Measurements from ENCODE around the gene MYL12B. TPM values are rescaled to one million over a fixed set of nuclear protein-coding genes. Genes with fewer than 3 reads are reported as not detected.
A peak's percentile ranks its signal among the peaks of the same experiment; 100 is the strongest.

The MYL12B gene
- polyA plus RNA-seq, 2 of the 4 experiments (the other 2 are of a cell fraction) = 419 to 498 TPM

- peak overlapping the region; percentile 99 to 100 for H3K27ac ChIP-seq
- peaks cover 42% of the 10 kb centered on the region for H3K4me1 ChIP-seq
- ChIA-PET POLR2A (interaction anchor here (0.9 to 2.2 kb wide), 5 partner anchors 11 to 403 kb away, joined by 3 to 14 read pairs (median 4); no protein-coding TSS in a partner anchor), CTCF (no interaction called here)
- H3K4me2 ChIP-seq = peak overlapping the region; percentile 94
- peak in 1 of 2 experiments; percentile 42 for DNase-seq (ENCODE audit: low read depth in 1 of 2, low spot score in 1 of 2)
- FAIRE-seq = no peak
- no peaks in the 10 kb centered on the region for H3K9me3 ChIP-seq
- WGBS (ENCODE audit: missing lambda C conversion rate) = 2% methylated on average over 19 of the region's 69 CpGs
- ATAC-seq = peak; percentile 65 to 69
- peak; percentile 42; the same call in 1 of the 2 replicates for TF ChIP-seq PHF8 (IDR thresholded peaks at IDR 0.05; ENCODE audit: borderline replicate concordance, low read depth)
- TF ChIP-seq, protein P1, sequence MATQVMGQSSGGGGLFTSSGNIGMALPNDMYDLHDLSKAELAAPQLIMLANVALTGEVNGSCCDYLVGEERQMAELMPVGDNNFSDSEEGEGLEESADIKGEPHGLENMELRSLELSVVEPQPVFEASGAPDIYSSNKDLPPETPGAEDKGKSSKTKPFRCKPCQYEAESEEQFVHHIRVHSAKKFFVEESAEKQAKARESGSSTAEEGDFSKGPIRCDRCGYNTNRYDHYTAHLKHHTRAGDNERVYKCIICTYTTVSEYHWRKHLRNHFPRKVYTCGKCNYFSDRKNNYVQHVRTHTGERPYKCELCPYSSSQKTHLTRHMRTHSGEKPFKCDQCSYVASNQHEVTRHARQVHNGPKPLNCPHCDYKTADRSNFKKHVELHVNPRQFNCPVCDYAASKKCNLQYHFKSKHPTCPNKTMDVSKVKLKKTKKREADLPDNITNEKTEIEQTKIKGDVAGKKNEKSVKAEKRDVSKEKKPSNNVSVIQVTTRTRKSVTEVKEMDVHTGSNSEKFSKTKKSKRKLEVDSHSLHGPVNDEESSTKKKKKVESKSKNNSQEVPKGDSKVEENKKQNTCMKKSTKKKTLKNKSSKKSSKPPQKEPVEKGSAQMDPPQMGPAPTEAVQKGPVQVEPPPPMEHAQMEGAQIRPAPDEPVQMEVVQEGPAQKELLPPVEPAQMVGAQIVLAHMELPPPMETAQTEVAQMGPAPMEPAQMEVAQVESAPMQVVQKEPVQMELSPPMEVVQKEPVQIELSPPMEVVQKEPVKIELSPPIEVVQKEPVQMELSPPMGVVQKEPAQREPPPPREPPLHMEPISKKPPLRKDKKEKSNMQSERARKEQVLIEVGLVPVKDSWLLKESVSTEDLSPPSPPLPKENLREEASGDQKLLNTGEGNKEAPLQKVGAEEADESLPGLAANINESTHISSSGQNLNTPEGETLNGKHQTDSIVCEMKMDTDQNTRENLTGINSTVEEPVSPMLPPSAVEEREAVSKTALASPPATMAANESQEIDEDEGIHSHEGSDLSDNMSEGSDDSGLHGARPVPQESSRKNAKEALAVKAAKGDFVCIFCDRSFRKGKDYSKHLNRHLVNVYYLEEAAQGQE (IDR thresholded peaks at IDR 0.05) = no peak; the same call in none of the 2 replicates
- peak overlapping the region; percentile 94 for H3K4me3 ChIP-seq
Observed at GRCh38 chr18:3262234-3263131, 550 bp downstream of the MYL12B start.

GRCh38 chr18:3263132-3263700 lies 1.3 kb downstream of the MYL12B start:
- TF ChIP-seq, protein P2, sequence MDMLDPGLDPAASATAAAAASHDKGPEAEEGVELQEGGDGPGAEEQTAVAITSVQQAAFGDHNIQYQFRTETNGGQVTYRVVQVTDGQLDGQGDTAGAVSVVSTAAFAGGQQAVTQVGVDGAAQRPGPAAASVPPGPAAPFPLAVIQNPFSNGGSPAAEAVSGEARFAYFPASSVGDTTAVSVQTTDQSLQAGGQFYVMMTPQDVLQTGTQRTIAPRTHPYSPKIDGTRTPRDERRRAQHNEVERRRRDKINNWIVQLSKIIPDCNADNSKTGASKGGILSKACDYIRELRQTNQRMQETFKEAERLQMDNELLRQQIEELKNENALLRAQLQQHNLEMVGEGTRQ (IDR thresholded peaks at IDR 0.05) = no peak
- TF ChIP-seq ELK1 (IDR thresholded peaks at IDR 0.05; ENCODE audit: low read depth, low read length) (no peak), MAFK (IDR thresholded peaks at IDR 0.05; ENCODE audit: partially characterized antibody) (no peak), RFX5 (IDR thresholded peaks at IDR 0.05) (no peak), FOXS1 (CRISPR knock-in tag; IDR thresholded peaks at IDR 0.05) (no peak), NPAS2 (CRISPR knock-in tag; IDR thresholded peaks at IDR 0.05; ENCODE audit: borderline replicate concordance) (no peak), ESRRA (IDR thresholded peaks at IDR 0.05; ENCODE audit: borderline replicate concordance, low read length) (no peak), RNF2 (IDR thresholded peaks at IDR 0.05; ENCODE audit: borderline replicate concordance, low read depth) (no peak), MYC (IDR thresholded peaks at IDR 0.05; ENCODE audit: borderline replicate concordance, low read length) (no peak), RARB (CRISPR knock-in tag; IDR thresholded peaks at IDR 0.05) (no peak), ZSCAN20 (CRISPR knock-in tag; IDR thresholded peaks at IDR 0.05) (no peak), HOXA7 (CRISPR knock-in tag; IDR thresholded peaks at IDR 0.05) (no peak), ATOH8 (CRISPR knock-in tag; IDR thresholded peaks at IDR 0.05; ENCODE audit: low read depth) (no peak)
- TF ChIP-seq, protein P3, sequence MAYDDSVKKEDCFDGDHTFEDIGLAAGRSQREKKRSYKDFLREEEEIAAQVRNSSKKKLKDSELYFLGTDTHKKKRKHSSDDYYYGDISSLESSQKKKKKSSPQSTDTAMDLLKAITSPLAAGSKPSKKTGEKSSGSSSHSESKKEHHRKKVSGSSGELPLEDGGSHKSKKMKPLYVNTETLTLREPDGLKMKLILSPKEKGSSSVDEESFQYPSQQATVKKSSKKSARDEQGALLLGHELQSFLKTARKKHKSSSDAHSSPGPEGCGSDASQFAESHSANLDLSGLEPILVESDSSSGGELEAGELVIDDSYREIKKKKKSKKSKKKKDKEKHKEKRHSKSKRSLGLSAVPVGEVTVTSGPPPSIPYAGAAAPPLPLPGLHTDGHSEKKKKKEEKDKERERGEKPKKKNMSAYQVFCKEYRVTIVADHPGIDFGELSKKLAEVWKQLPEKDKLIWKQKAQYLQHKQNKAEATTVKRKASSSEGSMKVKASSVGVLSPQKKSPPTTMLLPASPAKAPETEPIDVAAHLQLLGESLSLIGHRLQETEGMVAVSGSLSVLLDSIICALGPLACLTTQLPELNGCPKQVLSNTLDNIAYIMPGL (CRISPR knock-in tag; IDR thresholded peaks at IDR 0.05; ENCODE audit: borderline replicate concordance) = no peak
- H3K4me2 ChIP-seq = peak overlapping the region; percentile 94
- ChIA-PET CTCF (interaction anchor here (1.2 kb wide), 1 partner anchor 17 kb away, joined by 3 read pairs; no protein-coding TSS in a partner anchor), POLR2A (interaction anchor here (1.3 kb wide), 1 partner anchor 186 kb away, joined by 4 read pairs; no protein-coding TSS in a partner anchor)
- no peaks in the 10 kb centered on the region for H3K9me3 ChIP-seq
- no peak for DNase-seq (ENCODE audit: low read depth in 1 of 2, low spot score in 1 of 2)
- H3K27ac ChIP-seq = peak overlapping the region; percentile 99 to 100
- WGBS (ENCODE audit: missing lambda C conversion rate) = 5% methylated on average over 8 of the region's 8 CpGs
- peak overlapping the region; percentile 94 for H3K4me3 ChIP-seq
- FAIRE-seq = no peak
- no peak for ATAC-seq
- H3K4me1 ChIP-seq = peaks cover 48% of the 10 kb centered on the region
